ENCODE data around the gene EMSY.
"Not testable (repeated sequence)": the region's sequence is repeated elsewhere in the genome, so short reads cannot be mapped to it uniquely, and the experiment has no call there.

EMSY gene

GRCh38 chr11:76444384-76445120 lies at the start of gene EMSY:
Gene EMSY (plus strand): TSS chr11:76445018. CDS start chr11:76446939, 1,921 bp downstream.
- DNase-seq: peak; percentile 95

- no peak for DNase-seq
These were observed 49.5 kb upstream of the EMSY start for GRCh38 chr11:76395296-76395695.

- DNase-seq: no peak
These were observed 47.4 kb upstream of the EMSY start for GRCh38 chr11:76397383-76397782.

- no peak for DNase-seq
These were observed 43.9 kb upstream of the EMSY start for GRCh38 chr11:76400967-76401366.

- not testable (repeated sequence) for DNase-seq
These were observed 43.3 kb upstream of the EMSY start for GRCh38 chr11:76401484-76401883.

- DNase-seq: no peak
These were observed 38.5 kb upstream of the EMSY start for GRCh38 chr11:76406359-76406758.

GRCh38 chr11:76408171-76408965 lies 36.5 kb upstream of the EMSY start:
- DNase-seq: no peak

- DNase-seq: no peak
These were observed 33.9 kb upstream of the EMSY start for GRCh38 chr11:76410851-76411357.

GRCh38 chr11:76415073-76415472 lies 29.7 kb upstream of the EMSY start:
- no peak for DNase-seq

GRCh38 chr11:76419896-76420295 lies 24.9 kb upstream of the EMSY start:
- no peak for DNase-seq

GRCh38 chr11:76424379-76424778 lies 20.4 kb upstream of the EMSY start:
- DNase-seq: no peak

- DNase-seq: no peak
These were observed 19.9 kb upstream of the EMSY start for GRCh38 chr11:76424891-76425290.

GRCh38 chr11:76426660-76427059 lies 18.2 kb upstream of the EMSY start:
- DNase-seq: no peak

GRCh38 chr11:76436020-76436419 lies 8.8 kb upstream of the EMSY start:
- no peak for DNase-seq

GRCh38 chr11:76443268-76443980 lies 1.4 kb upstream of the EMSY start:
- no peak for DNase-seq

- DNase-seq: no peak
These were observed 794 bp upstream of the EMSY start for GRCh38 chr11:76444065-76444383.

- peak; percentile 60 for DNase-seq
These were observed 585 bp downstream of the EMSY start for GRCh38 chr11:76445121-76446084.

GRCh38 chr11:76448506-76448905 lies 3.7 kb downstream of the EMSY start:
- DNase-seq: no peak

GRCh38 chr11:76453248-76453647 lies 8.4 kb downstream of the EMSY start:
- no peak for DNase-seq

- DNase-seq: no peak
These were observed 10.5 kb downstream of the EMSY start for GRCh38 chr11:76455331-76455730.

- DNase-seq: no peak
These were observed 11.1 kb downstream of the EMSY start for GRCh38 chr11:76455931-76456330.

GRCh38 chr11:76456571-76456970 lies 11.8 kb downstream of the EMSY start:
- no peak for DNase-seq
